ENCODE measurements around the gene AMBP.

GRCh38 chr9:114089206-114089840, 11.2 kb upstream of the AMBP start:
- no peak for TF ChIP-seq CTCF (conservative IDR thresholded peaks at IDR 0.05; ENCODE audit: low read length)
- no peak for TF ChIP-seq EZH2phosphoT487 (IDR thresholded peaks at IDR 0.05; ENCODE audit: borderline replicate concordance)
